ENCODE measurements around the gene KMT2D.

- TF ChIP-seq HDAC6 (IDR thresholded peaks at IDR 0.05; ENCODE audit: low read depth, low read length) (no peak), PHF8 (conservative IDR thresholded peaks at IDR 0.05; ENCODE audit: low read depth, low read length) (no peak), EP300 (IDR thresholded peaks at IDR 0.05; ENCODE audit: borderline replicate concordance in 1 of 2, low read depth in 2 of 2, low read length in 2 of 2) (no peak), POLR2A (IDR thresholded peaks at IDR 0.05; ENCODE audit: control extremely low read depth in 1 of 2, low read depth in 2 of 2, low read length in 2 of 2) (no peak), GABPA (IDR thresholded peaks at IDR 0.05; ENCODE audit: borderline replicate concordance, insufficient read depth, low read length) (no peak), POLR2AphosphoS5 (IDR thresholded peaks at IDR 0.05; ENCODE audit: low read depth, low read length) (no peak), USF2 (IDR thresholded peaks at IDR 0.05; ENCODE audit: low read length) (no peak), TAF1 (IDR thresholded peaks at IDR 0.05; ENCODE audit: low read depth, low read length) (no peak), JUN (IDR thresholded peaks at IDR 0.05; ENCODE audit: low read depth, low read length) (no peak), SIN3A (conservative IDR thresholded peaks at IDR 0.05 in 1 of 2, IDR thresholded peaks at IDR 0.05 in 1 of 2; ENCODE audit: low read depth in 1 of 2, low read length in 2 of 2) (no peak), YY1 (IDR thresholded peaks at IDR 0.05; ENCODE audit: low read depth, low read length) (no peak), CHD2 (IDR thresholded peaks at IDR 0.05; ENCODE audit: low read length) (no peak)
- TF ChIP-seq, protein P1, sequence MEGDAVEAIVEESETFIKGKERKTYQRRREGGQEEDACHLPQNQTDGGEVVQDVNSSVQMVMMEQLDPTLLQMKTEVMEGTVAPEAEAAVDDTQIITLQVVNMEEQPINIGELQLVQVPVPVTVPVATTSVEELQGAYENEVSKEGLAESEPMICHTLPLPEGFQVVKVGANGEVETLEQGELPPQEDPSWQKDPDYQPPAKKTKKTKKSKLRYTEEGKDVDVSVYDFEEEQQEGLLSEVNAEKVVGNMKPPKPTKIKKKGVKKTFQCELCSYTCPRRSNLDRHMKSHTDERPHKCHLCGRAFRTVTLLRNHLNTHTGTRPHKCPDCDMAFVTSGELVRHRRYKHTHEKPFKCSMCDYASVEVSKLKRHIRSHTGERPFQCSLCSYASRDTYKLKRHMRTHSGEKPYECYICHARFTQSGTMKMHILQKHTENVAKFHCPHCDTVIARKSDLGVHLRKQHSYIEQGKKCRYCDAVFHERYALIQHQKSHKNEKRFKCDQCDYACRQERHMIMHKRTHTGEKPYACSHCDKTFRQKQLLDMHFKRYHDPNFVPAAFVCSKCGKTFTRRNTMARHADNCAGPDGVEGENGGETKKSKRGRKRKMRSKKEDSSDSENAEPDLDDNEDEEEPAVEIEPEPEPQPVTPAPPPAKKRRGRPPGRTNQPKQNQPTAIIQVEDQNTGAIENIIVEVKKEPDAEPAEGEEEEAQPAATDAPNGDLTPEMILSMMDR (IDR thresholded peaks at IDR 0.05; ENCODE audit: control extremely low read depth in 1 of 3, insufficient read depth in 1 of 3, low read depth in 1 of 3, low read length in 3 of 3), result no peak
These were observed 6.5 kb downstream of the KMT2D start for GRCh38 chr12:49054096-49054495.

Measured in H1 (cell line).